Measurements from ENCODE around the gene HSD17B4.

DNA sequence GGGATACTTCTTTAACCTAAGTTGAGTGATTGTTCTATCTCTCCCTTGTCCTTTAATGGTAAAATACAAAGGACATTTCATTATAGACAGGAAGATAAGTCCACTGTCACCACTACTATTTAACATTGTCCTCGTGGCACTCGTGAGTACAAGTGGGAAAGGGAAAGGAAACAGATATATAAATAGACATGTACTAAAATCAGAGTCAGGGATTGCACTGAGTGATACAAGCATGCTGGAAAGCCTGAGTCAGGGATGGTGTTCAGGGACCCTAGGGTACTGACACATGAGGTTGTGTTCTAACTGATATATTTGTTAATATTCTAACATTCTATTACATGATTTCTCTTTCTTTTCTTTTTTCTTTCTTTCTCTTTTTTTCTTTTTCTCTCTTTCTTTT, 102.3 kb downstream of the HSD17B4 start:
- TF ChIP-seq CTCF (IDR thresholded peaks at IDR 0.05) (no peak), SIN3A (IDR thresholded peaks at IDR 0.05; ENCODE audit: borderline replicate concordance, insufficient read depth, low read depth, low read length) (no peak), POLR2AphosphoS5 (IDR thresholded peaks at IDR 0.05; ENCODE audit: low read depth, low read length) (no peak)
